HG02763 (cell line): ENCODE data around the gene KCNB1.
"Not testable (repeated sequence)": the region's sequence is repeated elsewhere in the genome, so short reads cannot be mapped to it uniquely, and the experiment has no call there.

ENCODE experiments used
- ATAC-seq: cut with Tn5 transposase; IDR thresholded peaks from one replicate; pipeline ENCODE4 v1.9.1; 2021; ENCODE audit warnings: mild to moderate bottlenecking, moderate library complexity; ENCODE audit not compliant: unreplicated experiment

The KCNB1 gene

GRCh38 chr20:49412254-49412653 lies 70.2 kb downstream of the KCNB1 start:
- no peak for ATAC-seq

- ATAC-seq = no peak
Observed at GRCh38 chr20:49411221-49411925, 71.1 kb downstream of the KCNB1 start.

- ATAC-seq = not testable (repeated sequence)
Observed at GRCh38 chr20:49409975-49410621, 72.4 kb downstream of the KCNB1 start.

GRCh38 chr20:49409302-49409974 lies 73.0 kb downstream of the KCNB1 start:
- no peak for ATAC-seq

GRCh38 chr20:49408509-49409104 lies 73.9 kb downstream of the KCNB1 start:
- ATAC-seq = no peak

GRCh38 chr20:49406666-49407065 lies 75.8 kb downstream of the KCNB1 start:
- ATAC-seq = no peak

- no peak for ATAC-seq
Observed at GRCh38 chr20:49405696-49406095, 76.8 kb downstream of the KCNB1 start.

- no peak for ATAC-seq
Observed at GRCh38 chr20:49405062-49405683, 77.3 kb downstream of the KCNB1 start.

GRCh38 chr20:49404461-49404860 lies 78.0 kb downstream of the KCNB1 start:
- no peak for ATAC-seq

GRCh38 chr20:49403911-49404310 lies 78.6 kb downstream of the KCNB1 start:
- no peak for ATAC-seq

GRCh38 chr20:49403012-49403411 lies 79.5 kb downstream of the KCNB1 start:
- ATAC-seq = no peak

GRCh38 chr20:49400904-49401303 lies 81.6 kb downstream of the KCNB1 start:
- no peak for ATAC-seq

GRCh38 chr20:49400410-49400809 lies 82.1 kb downstream of the KCNB1 start:
- ATAC-seq = no peak

GRCh38 chr20:49399329-49399728 lies 83.1 kb downstream of the KCNB1 start:
- no peak for ATAC-seq

- no peak for ATAC-seq
Observed at GRCh38 chr20:49398401-49399144, 83.9 kb downstream of the KCNB1 start.

- no peak for ATAC-seq
Observed at GRCh38 chr20:49397525-49397924, 84.9 kb downstream of the KCNB1 start.

GRCh38 chr20:49396230-49396629 lies 86.2 kb downstream of the KCNB1 start:
- no peak for ATAC-seq

- ATAC-seq = no peak
Observed at GRCh38 chr20:49395659-49396058, 86.8 kb downstream of the KCNB1 start.

GRCh38 chr20:49395183-49395582 lies 87.3 kb downstream of the KCNB1 start:
- no peak for ATAC-seq

GRCh38 chr20:49394757-49395156 lies 87.7 kb downstream of the KCNB1 start:
- ATAC-seq = no peak

GRCh38 chr20:49394264-49394663 lies 88.2 kb downstream of the KCNB1 start:
- no peak for ATAC-seq
